GM12872 (cell line): Measurements from ENCODE around the gene CENPV.
A peak's percentile ranks its signal among the peaks of the same experiment; 100 is the strongest.

Source experiments
- TF ChIP-seq, protein P1 (sequence below): IDR thresholded peaks from 3 replicates; pipeline ENCODE4 v1.5.1; 2011; ENCODE audit warnings: low read depth, mild to moderate bottlenecking, low read length, moderate library complexity; ENCODE audit not compliant: insufficient read depth

CENPV gene

DNA sequence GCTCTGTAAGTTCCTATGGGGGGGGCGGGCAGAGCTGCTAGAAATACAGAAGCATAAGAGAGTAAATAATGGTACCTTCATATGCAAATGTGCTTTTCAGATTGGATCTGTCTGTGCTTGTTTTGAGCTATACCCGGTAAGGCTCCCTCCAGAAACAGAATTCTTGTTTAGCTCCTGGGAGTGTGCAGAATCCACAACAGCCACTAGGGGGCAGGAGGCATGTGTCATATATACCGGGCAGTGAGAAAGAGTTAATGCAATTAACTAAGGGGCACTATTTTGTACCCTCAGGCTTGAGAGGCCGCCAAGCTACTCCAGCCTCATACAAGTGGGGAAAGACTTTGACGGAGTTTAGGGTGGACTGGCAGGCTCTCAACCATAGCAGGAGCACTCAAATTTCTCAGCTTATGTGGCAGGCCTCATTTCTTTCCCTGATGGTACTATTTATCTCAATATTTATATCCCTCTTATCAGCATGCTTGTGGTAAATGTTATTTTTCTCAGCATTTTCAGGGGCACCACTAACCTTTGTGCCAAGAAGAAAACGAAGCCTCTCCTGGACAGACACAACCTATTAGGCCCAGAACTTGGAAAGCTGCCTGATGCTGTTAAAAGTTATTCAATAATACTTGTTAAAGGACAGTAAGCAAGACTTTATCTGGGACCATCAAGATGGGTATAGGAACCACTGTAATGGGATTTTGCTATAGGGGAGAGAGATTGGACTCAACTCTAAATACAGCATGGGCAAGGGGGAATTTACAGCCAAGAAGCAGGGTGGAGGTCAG, 10.7 kb upstream of the CENPV start:
- TF ChIP-seq, protein P1, sequence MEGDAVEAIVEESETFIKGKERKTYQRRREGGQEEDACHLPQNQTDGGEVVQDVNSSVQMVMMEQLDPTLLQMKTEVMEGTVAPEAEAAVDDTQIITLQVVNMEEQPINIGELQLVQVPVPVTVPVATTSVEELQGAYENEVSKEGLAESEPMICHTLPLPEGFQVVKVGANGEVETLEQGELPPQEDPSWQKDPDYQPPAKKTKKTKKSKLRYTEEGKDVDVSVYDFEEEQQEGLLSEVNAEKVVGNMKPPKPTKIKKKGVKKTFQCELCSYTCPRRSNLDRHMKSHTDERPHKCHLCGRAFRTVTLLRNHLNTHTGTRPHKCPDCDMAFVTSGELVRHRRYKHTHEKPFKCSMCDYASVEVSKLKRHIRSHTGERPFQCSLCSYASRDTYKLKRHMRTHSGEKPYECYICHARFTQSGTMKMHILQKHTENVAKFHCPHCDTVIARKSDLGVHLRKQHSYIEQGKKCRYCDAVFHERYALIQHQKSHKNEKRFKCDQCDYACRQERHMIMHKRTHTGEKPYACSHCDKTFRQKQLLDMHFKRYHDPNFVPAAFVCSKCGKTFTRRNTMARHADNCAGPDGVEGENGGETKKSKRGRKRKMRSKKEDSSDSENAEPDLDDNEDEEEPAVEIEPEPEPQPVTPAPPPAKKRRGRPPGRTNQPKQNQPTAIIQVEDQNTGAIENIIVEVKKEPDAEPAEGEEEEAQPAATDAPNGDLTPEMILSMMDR = peak; percentile 94

DNA sequence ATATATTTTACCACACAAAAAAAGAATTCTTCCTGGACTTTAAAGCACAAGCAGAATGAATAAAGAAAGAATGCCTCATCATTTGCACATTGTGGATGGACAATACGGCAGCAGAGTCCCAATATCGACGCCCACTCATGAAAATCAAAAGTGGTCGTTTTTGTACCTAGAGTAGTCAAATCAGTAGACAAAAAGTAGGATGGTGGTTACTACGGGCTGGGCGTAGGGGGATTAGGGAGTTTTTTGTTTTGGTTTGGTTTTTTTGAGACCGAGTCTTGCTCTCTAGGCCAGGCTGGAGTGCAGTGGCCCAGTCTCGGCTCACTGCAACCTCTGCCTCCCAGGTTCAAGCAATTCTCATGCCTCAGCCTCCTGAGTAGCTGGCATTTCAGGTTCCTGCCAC, 8.6 kb upstream of the CENPV start:
- TF ChIP-seq, protein P1 = no peak

DNA sequence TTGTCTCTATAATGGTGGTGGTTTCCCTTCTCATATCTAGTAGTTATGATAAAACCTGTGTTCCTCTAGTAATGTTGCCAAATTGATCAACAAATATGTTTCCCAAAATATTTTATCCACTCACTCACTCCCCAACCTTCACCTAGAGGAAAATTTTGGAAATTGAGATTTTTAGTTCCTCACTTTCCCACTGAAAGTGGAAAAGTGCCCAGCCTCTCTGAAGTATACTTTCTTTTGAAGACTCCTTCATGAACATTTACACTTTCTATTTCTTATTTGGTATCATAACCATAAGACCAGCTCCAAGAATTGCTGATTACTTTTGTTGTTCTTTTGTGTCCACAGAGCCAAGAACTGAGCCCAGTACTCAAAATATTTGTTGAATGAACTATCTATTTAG, 5.1 kb upstream of the CENPV start:
- TF ChIP-seq, protein P1 = no peak

DNA sequence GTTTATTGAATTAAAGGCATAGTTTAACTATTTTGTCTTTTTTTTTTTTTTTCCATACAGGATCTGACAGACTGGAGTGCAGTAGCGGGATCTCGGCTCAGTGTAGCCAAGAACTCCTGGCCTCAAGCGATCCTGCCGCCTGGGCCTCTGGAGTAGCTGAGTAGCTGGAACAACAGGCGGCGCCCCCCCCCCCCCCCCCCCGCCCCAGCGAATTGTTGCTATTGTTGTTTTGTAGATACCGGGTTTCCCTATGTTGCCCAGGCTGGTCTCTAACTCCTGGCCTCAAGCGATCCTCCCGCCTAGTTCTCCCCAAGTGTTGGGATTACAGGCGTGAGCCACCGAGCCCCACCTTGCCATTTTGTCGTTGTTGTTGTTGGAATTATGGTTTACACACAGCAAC, 1.3 kb upstream of the CENPV start:
- TF ChIP-seq, protein P1 = no peak

DNA sequence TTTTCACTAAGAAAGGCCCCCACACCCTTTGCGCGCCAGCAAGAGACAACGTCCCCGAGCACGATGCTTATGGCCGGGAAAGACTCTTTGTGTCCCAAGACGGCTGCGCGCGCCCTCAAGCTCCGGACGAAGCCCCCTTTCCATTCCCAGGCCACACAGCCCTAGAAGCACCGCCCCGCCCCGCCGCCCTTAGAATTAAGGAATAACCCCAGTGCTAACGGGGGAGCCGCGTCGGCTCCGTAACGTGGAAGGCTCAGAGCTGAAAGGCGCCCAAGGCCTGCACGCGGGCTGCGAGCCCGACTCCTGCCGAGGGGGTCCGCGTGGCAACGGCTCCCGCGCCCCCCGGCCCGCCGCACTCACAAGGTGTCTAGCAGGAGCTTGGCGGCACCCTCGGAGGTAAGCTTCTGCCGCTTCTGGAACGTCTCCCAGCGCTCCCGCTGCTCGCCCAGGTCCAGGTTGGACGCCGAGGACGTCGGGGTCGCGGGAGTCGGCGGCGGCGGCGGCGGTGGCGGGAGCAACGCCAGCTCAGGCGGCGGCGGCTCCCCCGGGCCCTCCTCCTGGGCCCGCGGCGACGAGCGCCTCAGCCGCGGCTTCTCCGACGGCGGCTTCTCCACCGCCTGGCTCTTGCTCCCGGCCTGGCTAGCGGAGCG, 477 bp downstream of the CENPV start:
- TF ChIP-seq, protein P1 = no peak

DNA sequence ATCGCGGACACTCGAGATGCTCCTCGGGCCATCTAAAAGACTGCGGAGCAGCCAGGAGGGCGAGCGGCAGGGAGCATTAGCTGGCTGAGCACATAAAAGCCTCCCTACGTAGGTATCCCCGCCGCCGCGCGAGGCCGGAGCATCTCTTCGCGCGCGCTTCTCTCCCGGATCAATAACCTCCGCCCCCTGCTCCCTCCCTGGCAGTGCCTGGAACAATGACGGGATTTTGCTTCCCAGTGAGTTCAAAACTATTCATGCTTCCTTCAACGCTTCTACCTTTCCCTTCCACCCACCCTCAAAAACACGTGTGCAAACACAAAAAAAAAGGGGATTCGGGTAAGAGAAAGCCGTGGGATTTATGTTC, 984 bp downstream of the CENPV start:
- TF ChIP-seq, protein P1 = no peak

DNA sequence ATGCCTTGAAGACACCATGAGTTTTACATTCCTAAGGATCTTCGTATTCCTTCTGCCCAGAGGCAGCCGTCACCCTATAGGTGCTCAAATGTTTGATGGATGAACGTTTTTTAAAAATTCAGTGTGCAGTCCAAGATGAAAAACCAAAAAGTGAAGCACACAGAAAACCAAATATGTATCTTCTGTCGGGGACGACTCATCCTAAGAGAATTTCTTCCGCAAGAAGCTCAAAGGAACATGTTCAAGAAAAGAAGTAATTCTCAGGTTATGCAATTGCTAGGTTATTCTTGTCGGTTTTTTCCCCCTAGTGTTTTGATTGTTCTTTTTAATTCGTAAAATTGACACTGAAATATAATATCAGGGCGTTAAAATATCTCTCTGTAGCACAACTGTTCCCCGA, 1.4 kb downstream of the CENPV start:
- TF ChIP-seq, protein P1 = no peak
